Hematopoietic multipotent progenitor cell (in vitro differentiated cells): ENCODE data around the gene TAC3. TPM values are rescaled to one million over a fixed set of nuclear protein-coding genes. Genes with fewer than 3 reads are reported as not detected.

Experiments
- total RNA-seq: library from RNA; depleted of rRNA; stranded (reverse); fragments of >200 nt; gene quantifications from one replicate; pipeline ENCODE4 v1.2.3, GENCODE V29; 2012

The TAC3 gene
- total RNA-seq, 1 donor, result not detected

Other genes starting within 250 kb of the TAC3 start
- gene SDR9C7, start 82.1 kb downstream of the TAC3 start, total RNA-seq, result not detected
- under 0.01 TPM for gene RDH16, start 58.9 kb downstream of the TAC3 start, total RNA-seq
- 9.4 TPM for gene ZBTB39, start 10.0 kb downstream of the TAC3 start, total RNA-seq
- gene MYO1A, start 33.6 kb upstream of the TAC3 start, total RNA-seq, result under 0.01 TPM
- 8.6 TPM for gene NEMP1, start 62.3 kb upstream of the TAC3 start, total RNA-seq
- 21.0 TPM for gene NAB2, start 72.6 kb upstream of the TAC3 start, total RNA-seq
- 115 TPM for gene STAT6, start 94.8 kb upstream of the TAC3 start, total RNA-seq
- gene LRP1, start 112.0 kb upstream of the TAC3 start, total RNA-seq, result 6.2 TPM
- not detected for gene LRP1-AS, start 131.1 kb upstream of the TAC3 start, total RNA-seq
- not detected for gene NXPH4, start 200.3 kb upstream of the TAC3 start, total RNA-seq
- 334 TPM for gene SHMT2, start 213.2 kb upstream of the TAC3 start, total RNA-seq
- gene STAC3, start 234.7 kb upstream of the TAC3 start, total RNA-seq, result 1.1 TPM